H9 (cell line): ENCODE measurements around the gene HTT-AS. TPM values are rescaled to one million over a fixed set of nuclear protein-coding genes. Genes with fewer than 3 reads are reported as not detected.

Experiments used
- DNase-seq: peaks from one replicate; pipeline ENCODE4 v3.0.0-alpha.2; 2017
- H2AFZ ChIP-seq: one replicate; pipeline ENCODE4 v1.6.1; 2013; ENCODE audit warnings: mild to moderate bottlenecking, low read length, control low read depth, moderate library complexity
- H2AK5ac ChIP-seq: 2 replicates; pipeline ENCODE4 v1.6.1; 2013; ENCODE audit warnings: low read length, control low read depth, mixed read lengths; ENCODE audit not compliant: insufficient read length
- H2BK120ac ChIP-seq: one replicate; pipeline ENCODE4 v1.6.1; 2013; ENCODE audit warnings: low read depth, mild to moderate bottlenecking, low read length, control low read depth, inconsistent platforms; ENCODE audit not compliant: poor library complexity, severe bottlenecking
- H2BK12ac ChIP-seq: 2 replicates; pipeline ENCODE4 v1.6.1; 2013; ENCODE audit warnings: low read length, control low read depth, mixed read lengths, low read depth; ENCODE audit not compliant: insufficient read length
- H2BK15ac ChIP-seq: 2 replicates; pipeline ENCODE4 v1.6.1; 2013; ENCODE audit warnings: low read depth, low read length, control low read depth
- H2BK20ac ChIP-seq: one replicate; pipeline ENCODE4 v1.6.1; 2013; ENCODE audit warnings: low read depth, mild to moderate bottlenecking, low read length, control low read depth, inconsistent platforms; ENCODE audit not compliant: poor library complexity, severe bottlenecking
- H2BK5ac ChIP-seq: 2 replicates; pipeline ENCODE4 v1.6.1; 2013; ENCODE audit warnings: low read length, control low read depth, mixed read lengths; ENCODE audit not compliant: insufficient read length
- H3K14ac ChIP-seq: 2 replicates; pipeline ENCODE4 v1.6.1; 2013; ENCODE audit warnings: low read length, control low read depth; ENCODE audit not compliant: insufficient read depth
- H3K18ac ChIP-seq: 2 replicates; pipeline ENCODE4 v1.6.1; 2013; ENCODE audit warnings: low read depth, mild to moderate bottlenecking, mixed read lengths, low read length, control low read depth; ENCODE audit not compliant: insufficient read length
- H3K23ac ChIP-seq: 2 replicates; pipeline ENCODE4 v1.6.1; 2013; ENCODE audit warnings: low read length, control low read depth, mixed read lengths, low read depth; ENCODE audit not compliant: insufficient read length
- H3K23me2 ChIP-seq: 2 replicates; pipeline ENCODE4 v1.6.1; 2013; ENCODE audit warnings: low read depth, mild to moderate bottlenecking, mixed read lengths, low read length, control low read depth; ENCODE audit not compliant: insufficient read length, poor library complexity, severe bottlenecking
- H3K27ac ChIP-seq: 2 replicates; pipeline ENCODE4 v1.5.1; 2013; ENCODE audit warnings: low read length, control low read depth, mixed read lengths, low read depth; ENCODE audit not compliant: insufficient read length
- H3K27me3 ChIP-seq: 2 replicates; pipeline ENCODE4 v1.6.1; 2013; ENCODE audit warnings: low read length, control low read depth, inconsistent platforms; ENCODE audit not compliant: insufficient read depth
- H3K4ac ChIP-seq: 2 replicates; pipeline ENCODE4 v1.6.1; 2013; ENCODE audit warnings: low read depth, mild to moderate bottlenecking, control low read depth, inconsistent platforms, low read length, moderate library complexity
- H3K4me1 ChIP-seq: 2 replicates; pipeline ENCODE4 v1.6.1; 2013; ENCODE audit warnings: low read length, control low read depth, inconsistent platforms; ENCODE audit not compliant: insufficient read depth
- H3K4me2 ChIP-seq: 2 replicates; pipeline ENCODE4 v1.6.1; 2013; ENCODE audit warnings: low read length, control low read depth, mixed read lengths; ENCODE audit not compliant: insufficient read length, insufficient read depth
- H3K56ac ChIP-seq: 2 replicates; pipeline ENCODE4 v1.6.1; 2013; ENCODE audit warnings: low read depth, mild to moderate bottlenecking, mixed read lengths, low read length, control low read depth; ENCODE audit not compliant: insufficient read length
- H3K79me1 ChIP-seq: 2 replicates; pipeline ENCODE4 v1.6.1; 2013; ENCODE audit warnings: low read depth, mild to moderate bottlenecking, moderate library complexity, low read length, control low read depth, inconsistent platforms; ENCODE audit not compliant: insufficient read depth, poor library complexity, severe bottlenecking
- H3K79me2 ChIP-seq: 2 replicates; pipeline ENCODE4 v1.6.1; 2013; ENCODE audit warnings: low read length, control low read depth, inconsistent platforms; ENCODE audit not compliant: insufficient read depth
- H3K9ac ChIP-seq: 2 replicates; pipeline ENCODE4 v1.6.1; 2013; ENCODE audit warnings: low read length, control low read depth, mixed read lengths; ENCODE audit not compliant: insufficient read length; ENCODE audit errors: extremely low read depth
- H3K9me3 ChIP-seq: one replicate; pipeline ENCODE4 v1.6.1; 2013; ENCODE audit warnings: low read depth, low read length, inconsistent platforms; ENCODE audit not compliant: control insufficient read depth
- H3T11ph ChIP-seq: one replicate; pipeline ENCODE4 v1.6.1; 2013; ENCODE audit warnings: mild to moderate bottlenecking, low read length, control low read depth, inconsistent platforms
- H4K20me1 ChIP-seq: one replicate; pipeline ENCODE4 v1.6.1; 2013; ENCODE audit not compliant: control insufficient read depth, insufficient read length, insufficient read depth
- H4K5ac ChIP-seq: 2 replicates; pipeline ENCODE4 v1.6.1; 2013; ENCODE audit warnings: low read depth, mild to moderate bottlenecking, mixed read lengths, low read length, control low read depth; ENCODE audit not compliant: insufficient read length
- H4K8ac ChIP-seq: replicated peaks from 2 replicates; pipeline ENCODE4 v1.6.1; 2013; ENCODE audit warnings: low read length, control low read depth, mixed read lengths, low read depth; ENCODE audit not compliant: insufficient read length
- H4K91ac ChIP-seq: 2 replicates; pipeline ENCODE4 v1.6.1; 2013; ENCODE audit warnings: low read depth, mild to moderate bottlenecking, moderate library complexity, mixed read lengths, low read length, control low read depth; ENCODE audit not compliant: insufficient read length
- H3K27ac Mint-ChIP-seq, 3 experiments: 2 replicates in 2 of 3; 3 replicates in 1 of 3; pipeline ENCODE4 v1.8.0; 2020 to 2021; ENCODE audit warnings: mixed read lengths in 3 of 3, mild to moderate bottlenecking in 1 of 3, moderate library complexity in 1 of 3
- H3K27me3 Mint-ChIP-seq: 2 replicates; pipeline ENCODE4 v1.8.0; 2021; ENCODE audit warnings: low read depth, mild to moderate bottlenecking, moderate library complexity, mixed read lengths
- H3K36me3 Mint-ChIP-seq, 3 experiments: 2 replicates in 2 of 3; 3 replicates in 1 of 3; pipeline ENCODE4 v1.8.0; 2020 to 2021; ENCODE audit warnings: low read depth in 3 of 3, mixed read lengths in 3 of 3; ENCODE audit not compliant: insufficient read depth in 1 of 3
- H3K4me1 Mint-ChIP-seq, 2 experiments: 2 replicates each; pipeline ENCODE4 v1.8.0; 2020; ENCODE audit warnings: mixed read lengths in 2 of 2
- H3K4me3 Mint-ChIP-seq, 2 experiments: 2 replicates in 1 of 2; 3 replicates in 1 of 2; pipeline ENCODE4 v1.8.0; 2020 to 2021; ENCODE audit warnings: mild to moderate bottlenecking in 2 of 2, mixed read lengths in 2 of 2, moderate library complexity in 1 of 2
- H3K9me3 Mint-ChIP-seq, 2 experiments: 2 replicates in 1 of 2; 3 replicates in 1 of 2; pipeline ENCODE4 v1.8.0; 2020; ENCODE audit warnings: mild to moderate bottlenecking in 2 of 2, mixed read lengths in 2 of 2, moderate library complexity in 1 of 2
- WGBS: extraction: QIAGEN DNeasy Blood & Tissue Kit; methylation state at CpG from one replicate; pipeline ENCODE4 v1.1.7; 2013; ENCODE audit warnings: missing lambda C conversion rate, low lambda C conversion rate, mixed read lengths; ENCODE audit not compliant: insufficient read length; ENCODE audit errors: extremely low coverage; 5-methylcytosine and 5-hydroxymethylcytosine counted together
- total RNA-seq: library from RNA; stranded (reverse); gene quantifications from 2 replicates; pipeline ENCODE4 v1.2.1, GENCODE V29; 2021
- TF ChIP-seq, protein P1 (sequence below): fragments of 200-600 bp; sonication (generic); conservative IDR thresholded peaks from 3 replicates; pipeline ENCODE4 v1.8.0; 2021; ENCODE audit warnings: antibody characterized with exemption, mild to moderate bottlenecking

The HTT-AS gene
- total RNA-seq, 1 experiment from 2014 or later: not detected

DNA sequence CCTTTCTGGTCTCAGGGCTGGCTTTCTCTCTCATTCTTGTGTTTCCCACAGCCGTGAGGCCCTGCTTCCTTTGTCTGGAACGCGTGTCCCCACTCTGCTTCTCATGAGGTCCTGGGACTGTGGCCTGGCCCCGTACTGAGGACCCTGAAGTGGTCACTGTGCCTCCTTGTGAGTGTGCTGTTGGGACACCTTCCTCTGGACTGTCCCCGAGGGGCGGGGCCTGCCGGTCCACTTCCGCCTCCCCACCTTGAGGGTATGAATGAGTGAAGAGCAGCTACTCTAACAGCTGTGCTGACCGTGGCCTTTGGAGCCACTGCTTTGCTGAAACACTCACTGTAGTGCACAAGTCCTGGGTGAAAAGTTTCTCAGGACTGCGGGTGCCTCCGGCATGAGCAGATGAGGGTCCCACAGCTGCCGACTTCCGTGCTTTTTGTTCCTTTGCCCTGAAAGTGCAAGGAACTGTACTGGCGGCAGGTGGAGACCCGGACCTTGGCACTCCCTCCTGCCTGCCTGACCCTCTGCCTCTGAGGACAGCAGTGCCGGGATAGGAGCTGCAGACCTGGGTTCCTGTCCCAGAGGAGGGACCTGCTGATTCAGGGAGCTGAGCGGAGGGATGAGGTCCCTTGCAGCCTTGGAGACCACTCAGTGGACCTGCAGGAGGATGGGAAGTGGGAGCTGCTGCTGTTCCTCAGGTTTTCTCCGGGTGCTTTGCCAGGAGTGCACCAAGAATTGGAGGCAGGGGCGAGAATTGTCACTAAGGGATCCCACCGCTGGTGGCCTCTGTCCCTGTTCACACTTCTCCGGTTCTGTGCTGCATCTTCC lies 38.0 kb downstream of the HTT-AS start:
- H2BK5ac ChIP-seq: no peak overlapping the region
- H3K56ac ChIP-seq: no peak overlapping the region
- no peaks in the 10 kb centered on the region for H4K20me1 ChIP-seq
- H2BK120ac ChIP-seq: no peak overlapping the region
- no peak overlapping the region for H4K8ac ChIP-seq
- no peaks in the 10 kb centered on the region; the same call in 1 of the 2 replicates for H3K4me1 ChIP-seq
- no CpG with 5 or more reads among the region's 21 CpGs for WGBS
- Mint-ChIP-seq H3K4me3 (no peak overlapping the region), H3K27me3 (peaks cover 6% of the 10 kb centered on the region), H3K9me3 (no peaks in the 10 kb centered on the region), H3K27ac (0 out of 7 replicates have a peak overlapping the region, but pooled peaks of 1 of the 3 experiments have one; percentile 59), H3K4me1 (peaks cover 4 to 8% of the 10 kb centered on the region in 2 experiments; a peak in 3 of 4 replicates), H3K36me3 (no peaks in the 10 kb centered on the region; a peak in 1 of 7 replicates)
- no peak overlapping the region for H3K4me2 ChIP-seq
- H4K91ac ChIP-seq: no peak overlapping the region
- H3K79me1 ChIP-seq: no peaks in the 10 kb centered on the region
- no peak overlapping the region for H3K14ac ChIP-seq
- no peak overlapping the region for H4K5ac ChIP-seq
- H3K9ac ChIP-seq: no peak overlapping the region
- H3T11ph ChIP-seq: no peak overlapping the region
- H2BK15ac ChIP-seq: no peak overlapping the region
- no peaks in the 10 kb centered on the region for H3K79me2 ChIP-seq
- TF ChIP-seq, protein P1, sequence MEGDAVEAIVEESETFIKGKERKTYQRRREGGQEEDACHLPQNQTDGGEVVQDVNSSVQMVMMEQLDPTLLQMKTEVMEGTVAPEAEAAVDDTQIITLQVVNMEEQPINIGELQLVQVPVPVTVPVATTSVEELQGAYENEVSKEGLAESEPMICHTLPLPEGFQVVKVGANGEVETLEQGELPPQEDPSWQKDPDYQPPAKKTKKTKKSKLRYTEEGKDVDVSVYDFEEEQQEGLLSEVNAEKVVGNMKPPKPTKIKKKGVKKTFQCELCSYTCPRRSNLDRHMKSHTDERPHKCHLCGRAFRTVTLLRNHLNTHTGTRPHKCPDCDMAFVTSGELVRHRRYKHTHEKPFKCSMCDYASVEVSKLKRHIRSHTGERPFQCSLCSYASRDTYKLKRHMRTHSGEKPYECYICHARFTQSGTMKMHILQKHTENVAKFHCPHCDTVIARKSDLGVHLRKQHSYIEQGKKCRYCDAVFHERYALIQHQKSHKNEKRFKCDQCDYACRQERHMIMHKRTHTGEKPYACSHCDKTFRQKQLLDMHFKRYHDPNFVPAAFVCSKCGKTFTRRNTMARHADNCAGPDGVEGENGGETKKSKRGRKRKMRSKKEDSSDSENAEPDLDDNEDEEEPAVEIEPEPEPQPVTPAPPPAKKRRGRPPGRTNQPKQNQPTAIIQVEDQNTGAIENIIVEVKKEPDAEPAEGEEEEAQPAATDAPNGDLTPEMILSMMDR: no peak
- no peak overlapping the region for H2AFZ ChIP-seq
- no peaks in the 10 kb centered on the region for H3K9me3 ChIP-seq
- no peaks in the 10 kb centered on the region for H3K27me3 ChIP-seq
- no peak overlapping the region for H2BK20ac ChIP-seq
- H3K23me2 ChIP-seq: no peaks in the 10 kb centered on the region
- no peak overlapping the region for H2AK5ac ChIP-seq
- H3K27ac ChIP-seq: no peak overlapping the region
- H3K4ac ChIP-seq: no peak overlapping the region
- H3K23ac ChIP-seq: no peak overlapping the region
- no peak overlapping the region for H3K18ac ChIP-seq
- no peak for DNase-seq
- no peak overlapping the region for H2BK12ac ChIP-seq
